Measurements from ENCODE around the gene ZRANB3.

DNA sequence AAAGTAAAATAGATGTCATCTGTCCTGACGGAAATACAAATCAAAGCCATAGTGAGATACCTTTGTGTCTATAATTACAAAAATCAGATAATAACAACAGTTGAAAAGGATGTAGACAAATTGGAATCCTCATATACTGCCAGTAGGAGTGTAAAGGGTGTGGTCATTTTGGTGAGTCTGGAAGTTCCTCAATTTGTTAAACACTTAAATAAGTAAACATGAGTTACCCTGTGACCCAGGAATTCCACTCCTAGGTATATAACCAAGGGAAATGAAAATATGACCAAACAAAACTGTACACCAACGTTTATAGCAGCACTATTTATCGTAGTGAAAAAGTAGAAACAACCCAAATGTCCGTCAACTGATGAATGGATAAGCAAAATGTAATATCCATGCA lies 24.3 kb upstream of the ZRANB3 start:
- no peak for TF ChIP-seq EZH2phosphoT487 (IDR thresholded peaks at IDR 0.05; ENCODE audit: insufficient read depth, low read depth)
- TF ChIP-seq EZH2 (IDR thresholded peaks at IDR 0.05; ENCODE audit: insufficient read depth, poor library complexity, severe bottlenecking): no peak

All from GM23248 (cell line).